Right ventricle myocardium superior (tissue), 1 donor: Measurements from ENCODE around the gene SYPL2. TPM values are rescaled to one million over a fixed set of nuclear protein-coding genes. Genes with fewer than 3 reads are reported as not detected.

Experiments
- ATAC-seq: fragments of 200-7000 bp; cut with Tn5 transposase; one replicate; pipeline ENCODE4 v1.9.1; 2020; ENCODE audit warnings: mild to moderate bottlenecking; ENCODE audit not compliant: poor library complexity
- DNase-seq: peaks from one replicate; pipeline ENCODE4 v3.0.0-alpha.2; 2020
- intact Hi-C: fragments of 100-400 bp; cut with DNase I; formaldehyde crosslinking; loops from one replicate; pipeline ENCODE4 v1.11.2; 2022
- total RNA-seq: library from RNA; stranded (reverse); fragmentation: NEBNext Ultra II Directional; extraction: Animal tissue kit (Norgen Biotek cat#: 25700); gene quantifications from one replicate; pipeline ENCODE4 v1.2.1, GENCODE V29; 2021
- donor health status: DM: no; HTN: yes; CAD: no; lungs with severe emphysema.

SYPL2 gene
- total RNA-seq, 1 donor from 2014 or later: 28.9 TPM

DNA sequence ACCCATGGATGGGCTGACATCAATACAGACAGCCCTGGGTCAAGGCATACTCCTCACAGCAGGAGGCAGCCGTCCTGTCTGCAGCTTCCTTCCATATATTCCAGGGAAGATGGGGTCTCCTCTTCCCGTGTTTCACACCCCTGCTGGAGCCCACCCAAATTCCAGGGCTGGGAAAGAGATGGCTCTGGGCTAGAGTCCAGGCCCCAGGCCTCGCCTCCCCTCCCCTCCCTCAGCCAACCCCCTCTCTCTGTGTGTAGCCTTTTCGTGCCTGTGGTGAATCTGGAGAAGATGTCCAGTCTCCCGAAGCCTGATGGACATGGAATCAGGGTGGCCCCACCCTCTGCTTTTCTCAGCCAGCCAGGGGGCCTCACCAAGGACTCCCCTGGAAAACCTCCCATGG, 20.9 kb downstream of the SYPL2 start:
- no peak for DNase-seq
- no peak for ATAC-seq
- intact Hi-C loops: no loop called here

DNA sequence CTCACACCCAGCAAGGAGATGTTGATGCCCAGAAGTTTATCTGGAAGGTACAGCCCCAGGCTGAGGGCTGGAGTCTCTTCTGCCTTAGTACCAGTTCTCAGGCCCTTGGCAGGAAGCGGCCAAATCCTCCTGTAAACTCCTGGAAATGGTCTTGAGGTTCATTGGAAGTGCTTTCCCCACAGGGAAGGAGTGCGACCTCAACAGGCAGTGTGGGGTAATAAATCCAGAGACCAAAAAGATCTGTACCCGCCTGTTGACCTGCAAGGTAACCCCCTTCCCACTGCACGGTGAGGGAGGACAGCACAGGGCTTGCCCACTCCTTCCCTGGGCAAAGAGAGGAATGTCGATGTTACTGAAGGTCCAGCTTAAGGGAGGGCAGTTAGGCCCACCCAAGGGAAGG, 21.9 kb downstream of the SYPL2 start:
- no peak for ATAC-seq
- no peak for DNase-seq
- intact Hi-C loops: no loop called here

DNA sequence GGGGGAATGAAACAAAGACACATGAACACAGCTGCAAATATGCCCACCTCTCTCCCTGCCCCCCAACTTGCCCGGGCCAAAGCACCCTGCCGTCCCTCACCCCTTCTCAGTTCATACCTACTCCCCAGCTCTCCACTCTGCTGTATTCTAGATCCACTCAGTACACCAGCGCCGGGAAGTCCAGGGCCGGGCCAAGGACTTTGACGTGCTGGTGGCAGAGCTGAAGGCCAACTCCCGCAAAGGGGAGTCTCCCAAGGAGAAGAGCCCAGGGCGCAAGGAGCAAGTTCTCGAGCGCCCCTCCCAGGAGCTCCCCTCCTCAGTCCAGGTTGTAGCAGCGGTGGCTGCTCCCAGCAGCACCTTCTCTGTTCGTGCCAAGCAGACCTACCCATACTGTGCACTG, 22.4 kb downstream of the SYPL2 start:
- no peak for DNase-seq
- intact Hi-C loops: no loop called here
- ATAC-seq: no peak

DNA sequence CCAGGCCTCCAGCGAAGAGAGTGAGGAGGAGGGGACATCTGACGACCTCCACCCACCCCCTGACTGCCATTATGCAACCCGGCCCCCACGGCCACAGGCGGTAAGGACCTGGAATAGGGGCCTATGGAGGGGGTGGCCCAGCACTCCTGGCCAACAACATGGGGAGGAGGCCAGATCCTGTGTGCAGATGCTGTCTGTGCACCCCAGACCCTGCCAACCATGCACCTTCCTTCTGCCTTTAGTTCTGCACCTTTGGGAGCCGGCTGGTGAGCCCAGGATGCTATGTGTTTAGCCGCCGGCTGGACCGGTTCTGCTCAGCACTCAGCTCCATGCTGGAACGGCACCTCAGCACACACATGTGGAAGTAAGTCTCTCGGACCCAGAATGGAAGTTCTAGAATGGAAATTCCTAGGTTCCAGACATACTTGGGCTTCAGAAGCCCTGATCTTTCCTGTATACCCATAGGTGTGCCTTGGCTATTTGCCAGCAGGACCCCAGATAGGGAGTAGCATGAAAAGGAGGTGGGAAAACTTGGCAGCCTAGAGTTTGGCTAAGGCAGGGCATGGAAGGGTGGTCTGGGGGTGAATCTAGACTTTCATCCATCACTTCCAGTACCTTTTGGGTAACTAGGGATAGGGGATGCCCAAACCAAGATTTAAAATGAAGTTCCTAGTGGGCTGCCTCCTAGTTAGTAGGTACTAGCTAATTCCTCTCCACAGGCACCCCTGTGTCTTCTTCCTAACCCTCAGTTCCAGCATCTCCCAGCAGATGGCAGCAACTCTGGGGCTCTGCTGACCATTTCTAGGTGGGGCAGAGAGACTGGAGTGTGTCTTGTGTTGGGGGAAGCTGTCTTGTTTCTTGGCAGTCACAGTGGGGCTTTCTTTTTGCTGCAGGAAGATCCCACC, 23.9 kb downstream of the SYPL2 start:
- intact Hi-C loops: loop anchor here (2.0 kb wide), 1 partner anchor 43 kb away; no protein-coding TSS in a partner anchor
- peak; percentile 69 for DNase-seq
- peak; percentile 47 for ATAC-seq

DNA sequence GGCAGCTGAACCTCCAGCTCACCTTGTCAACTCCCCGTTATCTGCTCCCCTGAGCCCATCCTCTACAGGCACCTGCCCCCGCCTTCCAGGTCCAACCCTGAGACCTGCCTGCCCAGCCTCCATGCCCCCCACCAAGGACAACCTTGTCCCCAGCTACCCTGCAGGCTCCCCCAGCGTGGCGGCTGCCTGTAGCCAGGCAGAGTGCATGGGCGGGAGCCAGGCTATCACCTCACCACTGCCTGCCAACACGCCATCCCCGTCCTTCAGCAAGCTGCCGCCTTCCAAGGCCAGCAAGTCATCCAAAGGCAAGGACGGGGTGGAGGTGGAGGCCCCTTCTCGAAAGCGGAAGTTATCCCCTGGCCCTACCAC, 24.6 kb downstream of the SYPL2 start:
- ATAC-seq: peak; percentile 16
- intact Hi-C loops: loop anchor here (2.0 kb wide), 1 partner anchor 42 kb away; no protein-coding TSS in a partner anchor

DNA sequence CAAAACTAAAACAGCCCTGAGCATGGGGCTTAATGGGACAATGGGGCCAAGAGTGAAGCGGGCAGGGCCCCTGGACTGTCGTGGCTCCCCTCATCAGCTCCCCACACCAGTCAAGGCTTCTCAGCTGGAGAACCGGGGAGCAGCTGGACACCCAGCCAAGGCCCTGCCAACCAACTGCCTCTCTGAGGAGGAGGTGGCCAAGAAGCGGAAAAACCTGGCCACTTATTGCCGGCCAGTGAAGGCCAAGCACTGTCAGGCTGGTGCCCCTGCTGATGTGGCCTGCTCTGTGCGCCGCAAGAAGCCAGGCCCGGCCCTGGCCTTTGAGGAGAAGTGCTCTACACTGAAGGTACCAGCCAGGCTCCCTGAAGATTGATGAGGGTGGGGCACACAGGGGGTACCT, 25.0 kb downstream of the SYPL2 start:
- intact Hi-C loops: loop anchor here (2.0 kb wide), 1 partner anchor 41 kb away; no protein-coding TSS in a partner anchor
- no peak for ATAC-seq
- DNase-seq: no peak

More for the DNA sequence above, 24.6 kb downstream of the SYPL2 start:
- peak; percentile 55 for DNase-seq

DNA sequence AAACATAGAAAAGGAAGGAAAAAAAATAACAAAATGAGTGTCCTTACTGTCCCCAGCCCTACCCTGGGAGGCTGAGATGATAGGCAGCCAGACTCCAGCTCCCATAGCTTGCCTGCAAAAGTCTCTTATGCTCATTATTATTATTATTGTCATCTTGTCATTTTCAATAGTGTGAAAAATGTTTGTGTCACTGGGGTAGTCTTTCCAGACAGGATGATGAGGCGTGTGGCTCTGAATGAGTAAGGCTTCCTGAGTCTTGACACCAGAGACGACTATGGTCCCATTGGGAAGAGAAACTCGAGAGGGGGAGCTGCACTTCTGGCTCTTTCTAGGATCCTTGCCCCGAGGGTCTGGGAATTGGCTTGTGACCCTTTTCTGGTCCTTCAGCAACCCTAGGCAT, 26.4 kb downstream of the SYPL2 start:
- DNase-seq (no peak), ATAC-seq (no peak)
- intact Hi-C loops: no loop called here

DNA sequence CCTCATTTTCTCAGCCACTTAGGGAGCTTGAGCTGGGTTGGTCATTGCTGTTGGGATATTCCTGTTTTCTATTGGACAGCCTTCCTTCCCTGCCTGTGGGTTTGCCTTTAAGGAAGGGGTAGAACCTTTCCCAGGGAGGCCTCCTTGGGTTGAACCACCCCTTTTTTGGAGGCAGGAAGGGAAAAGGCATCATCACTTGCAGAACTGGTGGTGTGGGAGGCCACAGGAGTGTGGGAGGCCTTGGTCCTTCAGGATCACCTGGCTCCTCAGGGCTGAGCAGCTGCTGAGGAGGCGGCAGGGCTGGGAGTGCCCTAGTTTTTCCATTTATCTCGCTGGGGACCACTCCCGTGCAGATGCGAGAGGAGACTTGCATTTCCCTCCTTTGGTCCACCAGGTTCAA, 26.9 kb downstream of the SYPL2 start:
- ATAC-seq (no peak), DNase-seq (no peak)
- intact Hi-C loops: no loop called here

DNA sequence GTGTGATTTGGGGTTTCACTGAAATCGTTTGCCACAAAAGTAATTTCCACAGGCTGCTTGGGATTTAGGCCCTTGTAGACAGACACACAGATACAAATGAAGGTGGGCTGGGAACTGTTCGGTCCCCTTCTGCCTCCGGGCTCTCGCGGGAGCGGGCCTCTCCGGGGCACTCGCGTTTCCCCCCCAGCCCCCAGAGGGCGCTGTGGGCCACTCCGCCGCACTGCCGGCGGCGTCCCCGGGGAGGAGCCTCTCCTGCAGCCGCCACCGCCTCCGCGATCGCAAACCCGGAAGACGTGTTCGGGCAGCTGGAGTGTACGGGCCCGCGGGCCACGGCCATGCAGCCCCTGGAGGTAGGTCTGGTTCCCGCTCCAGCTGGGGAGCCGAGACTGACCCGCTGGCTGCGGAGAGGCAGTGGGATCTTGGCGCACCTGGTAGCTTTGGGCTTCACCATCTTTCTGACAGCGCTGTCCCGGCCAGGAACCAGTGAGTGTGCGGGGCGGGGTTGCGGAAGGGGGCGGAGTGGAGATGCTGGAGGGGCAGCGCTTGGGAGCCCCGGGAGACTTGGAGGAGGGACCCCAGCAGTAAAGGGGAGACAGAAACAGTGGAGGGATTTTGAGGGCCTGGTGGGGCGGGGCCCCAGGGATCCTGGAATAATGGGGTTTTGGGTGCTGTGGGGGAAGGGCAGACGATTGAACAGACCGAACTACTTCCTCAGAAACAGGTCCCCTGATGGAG, 27.6 kb downstream of the SYPL2 start, which contains the start of gene CYB561D1:
CYB561D1 (plus strand) TSS at position 290 of the 735 bp plus-strand sequence; CDS start at position 336, 46 bp downstream.
- intact Hi-C loops: no loop called here
- ATAC-seq (peak; percentile 95), DNase-seq (peak; percentile 93)

DNA sequence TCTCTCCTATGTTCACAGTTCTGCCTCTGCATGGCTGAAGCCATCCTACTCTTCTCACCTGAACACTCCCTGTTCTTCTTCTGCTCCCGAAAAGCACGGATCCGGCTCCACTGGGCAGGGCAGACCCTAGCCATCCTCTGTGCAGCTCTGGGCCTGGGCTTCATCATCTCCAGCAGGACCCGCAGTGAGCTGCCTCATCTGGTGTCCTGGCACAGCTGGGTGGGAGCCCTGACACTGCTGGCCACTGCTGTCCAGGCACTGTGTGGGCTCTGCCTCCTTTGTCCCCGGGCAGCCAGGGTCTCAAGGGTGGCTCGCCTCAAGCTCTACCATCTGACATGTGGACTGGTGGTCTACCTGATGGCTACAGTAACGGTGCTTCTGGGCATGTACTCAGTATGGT, 29.4 kb downstream of the SYPL2 start:
- intact Hi-C loops: no loop called here
- ATAC-seq (no peak), DNase-seq (no peak)

DNA sequence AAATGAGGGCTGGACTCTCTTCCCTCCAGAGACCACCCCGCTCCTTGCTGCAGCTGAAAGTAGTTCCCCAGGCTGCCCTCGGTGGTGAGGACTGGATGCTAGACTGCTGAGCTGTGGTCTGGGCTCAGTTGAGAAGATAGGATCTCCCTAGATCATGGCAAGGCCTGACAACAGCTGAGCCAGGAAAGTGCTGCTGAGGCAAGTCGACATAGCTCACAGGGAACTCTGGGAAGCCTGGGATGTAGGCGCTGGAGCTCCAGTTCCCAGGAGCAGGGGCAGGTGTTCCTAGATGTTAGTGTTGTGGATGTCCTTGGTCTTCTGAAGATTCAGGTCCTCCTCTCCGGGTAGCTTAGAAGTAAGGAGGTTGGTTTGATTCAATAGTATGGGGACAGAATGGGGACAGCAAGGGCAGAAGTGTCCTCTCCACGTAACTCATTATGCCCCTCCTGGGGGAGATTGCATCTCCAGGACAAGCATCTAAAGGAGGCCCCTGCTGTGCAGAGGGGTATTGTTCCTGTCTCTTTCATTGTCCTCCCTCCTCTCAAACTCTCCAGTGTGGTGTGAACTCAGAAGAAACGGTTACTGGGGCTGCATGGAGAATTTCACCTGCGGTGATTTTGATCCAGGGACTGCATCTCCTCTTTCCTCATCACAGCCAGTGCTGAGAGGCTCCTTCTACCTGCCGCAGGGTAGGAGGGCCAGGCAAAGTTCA, 31.3 kb downstream of the SYPL2 start:
- ATAC-seq: no peak
- DNase-seq: no peak
- intact Hi-C loops: no loop called here

DNA sequence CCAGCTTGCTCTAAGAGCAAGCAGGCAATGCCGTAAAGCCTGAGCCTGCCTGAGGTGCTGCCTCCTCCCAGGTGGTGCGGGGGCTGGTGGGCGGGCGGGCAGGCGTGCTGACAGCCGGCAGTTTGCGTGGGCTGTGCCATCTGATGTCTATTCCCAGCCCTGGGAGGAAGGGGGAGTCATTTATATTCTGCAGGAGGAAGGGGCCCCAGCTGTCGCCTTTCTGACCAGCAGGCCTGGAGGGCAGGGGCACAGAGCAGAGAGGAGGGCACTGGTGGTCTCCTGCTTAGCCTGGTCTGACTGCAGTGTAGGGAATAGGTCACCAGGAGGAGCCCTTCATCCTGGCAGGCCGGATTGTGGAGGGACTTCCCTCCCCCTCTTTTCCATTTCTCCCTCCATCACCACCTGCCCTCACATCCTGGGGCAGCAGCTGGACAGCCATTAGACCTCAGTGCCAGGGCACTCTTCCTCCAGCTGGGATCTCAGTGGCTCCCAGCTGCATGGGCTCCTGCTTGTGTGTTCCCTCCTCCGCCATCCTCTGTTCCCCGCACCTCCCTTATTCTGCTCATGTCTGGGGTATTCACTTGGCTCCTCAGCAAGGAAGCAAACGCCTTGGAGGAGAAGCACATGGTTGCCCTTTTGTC, 31.9 kb downstream of the SYPL2 start:
- intact Hi-C loops: no loop called here
- DNase-seq: no peak
- no peak for ATAC-seq

DNA sequence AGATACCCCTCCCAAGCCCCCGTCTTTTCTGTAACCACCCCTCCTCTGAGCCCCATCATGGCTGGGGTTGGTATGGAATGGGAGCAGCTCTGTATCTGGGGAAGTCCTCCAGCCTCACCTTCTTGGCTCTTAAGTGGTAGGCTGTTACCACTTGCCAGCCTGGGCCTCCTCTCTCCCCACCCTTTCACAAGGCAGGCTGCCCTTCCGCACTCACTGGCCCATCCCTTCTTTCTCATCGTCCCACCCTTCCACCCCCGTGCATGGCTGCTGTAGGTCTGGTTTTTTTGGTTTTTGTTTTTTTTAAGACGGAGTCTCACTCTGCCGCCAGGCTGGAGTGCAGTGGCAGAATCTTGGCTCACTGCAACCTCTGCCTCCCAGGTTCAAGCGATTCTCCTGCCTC, 32.7 kb downstream of the SYPL2 start:
- ATAC-seq (no peak), DNase-seq (no peak)
- intact Hi-C loops: no loop called here

DNA sequence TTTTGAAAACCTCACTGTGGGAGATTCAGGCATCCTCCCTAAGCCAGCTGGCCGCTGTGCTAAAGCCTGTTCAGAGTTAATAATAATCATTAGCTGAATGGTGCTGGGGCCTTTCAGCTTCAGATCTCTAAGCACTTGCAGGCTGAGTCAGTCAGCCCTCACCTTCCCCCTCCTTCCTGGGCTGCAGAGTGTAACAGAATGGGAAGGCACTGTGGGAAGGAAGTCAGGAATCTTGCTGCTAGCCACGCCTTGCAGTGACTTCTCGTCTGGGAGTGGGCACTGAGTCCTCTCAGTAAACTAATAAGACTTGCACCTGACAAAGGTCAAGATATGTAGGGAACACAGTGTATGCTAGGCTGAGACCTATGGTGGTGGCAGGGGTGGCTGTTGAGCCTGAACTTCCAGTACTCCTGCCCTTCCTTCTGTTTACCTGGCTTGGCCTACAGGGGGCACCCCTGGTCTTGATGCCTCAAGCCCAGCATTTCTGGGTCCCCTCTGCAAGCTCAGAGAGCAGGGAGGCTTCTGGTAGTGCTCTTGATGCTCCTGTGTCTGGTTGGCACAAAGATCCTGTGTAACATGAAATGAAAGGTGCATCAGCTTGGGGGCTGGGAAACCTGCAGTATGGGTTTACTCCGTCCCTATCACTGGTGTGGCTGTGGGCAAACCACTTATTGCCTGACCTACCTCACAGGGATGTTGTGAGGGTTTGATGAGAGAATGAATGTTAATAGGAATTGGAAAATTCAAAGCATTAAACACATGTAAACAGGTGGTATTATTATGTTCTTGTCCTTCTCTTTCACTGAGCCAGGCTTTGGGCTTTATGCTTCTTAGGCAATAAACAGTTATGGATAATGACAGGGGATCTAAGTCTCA, 33.6 kb downstream of the SYPL2 start:
- ATAC-seq (no peak), DNase-seq (no peak)
- intact Hi-C loops: no loop called here

DNA sequence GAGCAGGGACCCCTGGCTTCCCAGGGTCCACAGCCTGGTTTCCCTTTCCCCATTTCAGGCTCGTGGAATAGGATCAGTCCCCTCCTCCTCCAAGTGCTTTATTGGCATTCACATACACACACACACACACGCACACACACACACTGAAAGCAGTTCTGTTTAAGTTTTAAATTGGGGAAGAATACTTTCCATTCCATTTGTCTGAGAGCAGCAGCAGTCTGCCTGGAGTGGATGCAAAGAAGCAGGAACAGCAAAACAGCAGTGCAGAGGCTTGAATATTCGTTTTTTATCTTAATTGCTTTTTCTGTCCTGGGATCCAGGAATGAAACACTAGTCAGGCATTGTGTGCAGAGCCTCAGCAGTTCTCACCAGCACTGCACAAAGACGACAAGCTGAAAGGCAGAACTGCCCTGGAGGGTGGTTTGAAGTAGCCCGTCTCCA, 34.6 kb downstream of the SYPL2 start:
- intact Hi-C loops: no loop called here
- DNase-seq (no peak), ATAC-seq (no peak)

DNA sequence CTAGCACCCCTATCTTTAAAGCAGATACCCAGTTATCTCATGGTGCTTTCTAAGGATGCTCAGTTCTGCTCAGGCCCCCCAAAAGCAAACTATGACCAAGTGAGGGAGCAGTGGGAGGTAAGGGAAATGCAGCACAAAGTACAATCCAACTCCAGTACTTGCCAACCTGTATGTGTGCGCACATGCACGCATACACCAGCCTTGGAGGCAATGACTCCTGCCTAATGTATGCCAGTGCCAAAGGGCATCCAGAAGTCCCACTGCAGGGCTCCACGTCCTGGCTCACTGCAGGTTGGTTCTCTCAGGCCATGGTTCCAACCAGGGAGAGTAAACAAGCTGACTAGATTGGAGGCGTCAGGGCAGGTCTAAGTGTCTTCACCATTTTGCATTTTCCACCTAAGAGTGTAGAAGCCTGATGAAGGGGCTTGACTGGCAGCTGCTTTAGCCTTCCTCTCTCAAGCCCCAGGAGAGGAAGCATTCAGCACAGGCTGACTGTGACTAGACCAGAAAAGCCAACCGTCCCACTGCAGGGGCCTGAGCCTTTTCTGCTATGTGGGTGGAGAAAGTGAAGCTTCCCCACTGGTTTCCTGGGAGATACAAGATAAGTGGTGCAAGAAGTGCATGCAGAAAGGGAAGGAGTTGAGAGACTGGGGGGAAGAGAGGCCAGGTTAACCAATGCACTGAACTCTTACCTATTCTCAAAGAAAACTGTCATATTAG, 35.5 kb downstream of the SYPL2 start:
- ATAC-seq (no peak), DNase-seq (no peak)
- intact Hi-C loops: no loop called here

DNA sequence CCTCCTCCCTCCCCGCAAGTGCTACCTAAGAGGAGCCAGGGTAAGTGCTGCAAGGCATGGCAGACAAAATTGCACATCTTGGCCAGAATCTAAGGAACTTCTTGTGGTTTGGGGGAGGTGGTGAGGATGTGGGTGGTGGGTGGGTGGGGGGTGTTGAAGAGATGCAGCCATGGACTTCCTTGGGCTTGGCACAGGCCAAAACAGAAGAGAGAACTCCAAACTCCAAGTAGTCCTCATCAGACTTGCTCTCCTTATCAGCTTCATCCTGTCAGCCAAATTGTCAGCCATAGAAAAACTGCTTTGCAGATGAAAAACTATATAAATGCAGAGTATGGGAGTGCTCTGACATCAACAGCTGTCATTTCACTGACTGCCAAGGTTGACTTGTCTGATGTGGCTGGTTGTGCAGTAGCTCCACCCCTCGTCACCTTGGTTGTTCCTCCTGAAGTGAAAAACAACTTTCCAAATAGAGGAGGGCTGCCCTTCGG, 36.1 kb downstream of the SYPL2 start:
- DNase-seq: no peak
- no peak for ATAC-seq
- intact Hi-C loops: no loop called here
